GM21619 (cell line): Measurements from ENCODE around the gene FAM76A.

Experiments
- ATAC-seq: cut with Tn5 transposase; IDR thresholded peaks from one replicate; pipeline ENCODE4 v1.9.1; 2021; ENCODE audit not compliant: unreplicated experiment

FAM76A gene

GRCh38 chr1:27719286-27720251, 6.2 kb upstream of the FAM76A start:
- ATAC-seq = no peak

GRCh38 chr1:27724961-27725373, 794 bp upstream of the FAM76A start:
- no peak for ATAC-seq

GRCh38 chr1:27726173-27727044, 648 bp downstream of the FAM76A start:
- ATAC-seq = peak; percentile 25

- ATAC-seq = no peak
These were observed 1.4 kb downstream of the FAM76A start for GRCh38 chr1:27727126-27727525.

GRCh38 chr1:27736252-27736651, 10.5 kb downstream of the FAM76A start:
- ATAC-seq = no peak

- ATAC-seq = no peak
These were observed 15.4 kb downstream of the FAM76A start for GRCh38 chr1:27741121-27741520.

- no peak for ATAC-seq
These were observed 18.8 kb downstream of the FAM76A start for GRCh38 chr1:27744556-27744955.

GRCh38 chr1:27745466-27745865, 19.7 kb downstream of the FAM76A start:
- ATAC-seq = no peak

GRCh38 chr1:27752360-27752759, 26.6 kb downstream of the FAM76A start:
- ATAC-seq = no peak

- ATAC-seq = no peak
These were observed 29.5 kb downstream of the FAM76A start for GRCh38 chr1:27755286-27755685.

GRCh38 chr1:27755865-27756264, 30.1 kb downstream of the FAM76A start:
- no peak for ATAC-seq

GRCh38 chr1:27759236-27759635, 33.5 kb downstream of the FAM76A start:
- no peak for ATAC-seq

GRCh38 chr1:27760426-27760825, 34.7 kb downstream of the FAM76A start:
- ATAC-seq = no peak

- no peak for ATAC-seq
These were observed 36.3 kb downstream of the FAM76A start for GRCh38 chr1:27762033-27762432.

- ATAC-seq = no peak
These were observed 37.6 kb downstream of the FAM76A start for GRCh38 chr1:27763358-27763757.

GRCh38 chr1:27770293-27770830, 44.6 kb downstream of the FAM76A start:
- no peak for ATAC-seq

GRCh38 chr1:27772036-27772931, 46.5 kb downstream of the FAM76A start:
- no peak for ATAC-seq

- ATAC-seq = peak; percentile 89
These were observed 47.4 kb downstream of the FAM76A start, which contains the start of gene STX12 for GRCh38 chr1:27772932-27773825. Gene STX12, plus strand, starts transcription at chr1:27773219. Its CDS starts 89 bp downstream, at chr1:27773308.

GRCh38 chr1:27773826-27774445, 48.2 kb downstream of the FAM76A start:
- peak; percentile 8 for ATAC-seq
